Nephron progenitor cell (in vitro differentiated cells): ENCODE results near the gene MDM1.
A peak's percentile ranks its signal among the peaks of the same experiment; 100 is the strongest.

Experiments used
- DNase-seq: peaks from one replicate; pipeline ENCODE4 v3.0.0; 2021
- H3K27ac Mint-ChIP-seq: 2 replicates; pipeline ENCODE4 v1.8.0; 2021; ENCODE audit warnings: mild to moderate bottlenecking, moderate library complexity, mixed read lengths
- H3K27me3 Mint-ChIP-seq: 2 replicates; pipeline ENCODE4 v1.8.0; 2021; ENCODE audit warnings: mild to moderate bottlenecking, low read depth, mixed read lengths; ENCODE audit not compliant: poor library complexity
- H3K36me3 Mint-ChIP-seq: 2 replicates; pipeline ENCODE4 v1.8.0; 2021; ENCODE audit warnings: low read depth, mixed read lengths
- H3K4me1 Mint-ChIP-seq: 2 replicates; pipeline ENCODE4 v1.8.0; 2021; ENCODE audit warnings: mixed read lengths
- H3K4me3 Mint-ChIP-seq: 2 replicates; pipeline ENCODE4 v1.8.0; 2021; ENCODE audit warnings: mild to moderate bottlenecking, moderate library complexity, mixed read lengths
- H3K9me3 Mint-ChIP-seq: 2 replicates; pipeline ENCODE4 v1.8.0; 2021; ENCODE audit warnings: mild to moderate bottlenecking, moderate library complexity, mixed read lengths
- CTCF ChIP-seq: fragments of 200-600 bp; sonication (generic); IDR thresholded peaks from 2 replicates; pipeline ENCODE4 v1.5.0; 2021; ENCODE audit warnings: antibody characterized with exemption

MDM1 gene

GRCh38 chr12:68269779-68270178 lies 62.4 kb downstream of the MDM1 start:
- H3K4me1 Mint-ChIP-seq = peaks cover 33% of the 10 kb centered on the region
- no peaks in the 10 kb centered on the region for H3K36me3 Mint-ChIP-seq
- H3K9me3 Mint-ChIP-seq = no peaks in the 10 kb centered on the region
- H3K4me3 Mint-ChIP-seq = no peak overlapping the region
- peak overlapping the region; percentile 27 for H3K27ac Mint-ChIP-seq
- DNase-seq = no peak
- no peak for TF ChIP-seq CTCF
- H3K27me3 Mint-ChIP-seq = peaks cover 9% of the 10 kb centered on the region

GRCh38 chr12:68268967-68269366 lies 63.2 kb downstream of the MDM1 start:
- Mint-ChIP-seq H3K4me3 (no peak overlapping the region), H3K27ac (no peak overlapping the region), H3K4me1 (peaks cover 33% of the 10 kb centered on the region), H3K9me3 (no peaks in the 10 kb centered on the region), H3K36me3 (no peaks in the 10 kb centered on the region), H3K27me3 (peaks cover 11% of the 10 kb centered on the region)
- TF ChIP-seq CTCF = no peak
- no peak for DNase-seq

GRCh38 chr12:68267892-68268396 lies 64.2 kb downstream of the MDM1 start:
- Mint-ChIP-seq H3K36me3 (no peaks in the 10 kb centered on the region), H3K27ac (no peak overlapping the region), H3K9me3 (no peaks in the 10 kb centered on the region), H3K4me1 (peaks cover 33% of the 10 kb centered on the region), H3K27me3 (peaks cover 11% of the 10 kb centered on the region), H3K4me3 (no peak overlapping the region)
- no peak for DNase-seq
- TF ChIP-seq CTCF = no peak

GRCh38 chr12:68264857-68265256 lies 67.3 kb downstream of the MDM1 start:
- no peak for TF ChIP-seq CTCF
- Mint-ChIP-seq H3K27ac (no peak overlapping the region), H3K4me3 (no peak overlapping the region), H3K4me1 (peaks cover 15% of the 10 kb centered on the region), H3K27me3 (peaks cover 10% of the 10 kb centered on the region), H3K9me3 (no peaks in the 10 kb centered on the region), H3K36me3 (no peaks in the 10 kb centered on the region)
- DNase-seq = no peak

GRCh38 chr12:68264158-68264855 lies 67.9 kb downstream of the MDM1 start:
- Mint-ChIP-seq H3K9me3 (no peaks in the 10 kb centered on the region), H3K4me1 (peaks cover 9% of the 10 kb centered on the region), H3K27me3 (peaks cover 7% of the 10 kb centered on the region), H3K27ac (no peak overlapping the region), H3K36me3 (no peaks in the 10 kb centered on the region), H3K4me3 (no peak overlapping the region)
- DNase-seq = no peak
- TF ChIP-seq CTCF = no peak

- H3K27ac Mint-ChIP-seq = no peak overlapping the region
- no peaks in the 10 kb centered on the region for H3K9me3 Mint-ChIP-seq
- H3K4me3 Mint-ChIP-seq = no peak overlapping the region
These were observed 68.8 kb downstream of the MDM1 start for GRCh38 chr12:68263366-68263765.

More at GRCh38 chr12:68263366-68263765, 68.8 kb downstream of the MDM1 start:
- Mint-ChIP-seq H3K36me3 (no peaks in the 10 kb centered on the region), H3K4me1 (peaks cover 5% of the 10 kb centered on the region), H3K27me3 (peaks cover 7% of the 10 kb centered on the region)
- DNase-seq = no peak
- TF ChIP-seq CTCF = no peak
